Vagina (tissue), 2 donors: ENCODE measurements around the gene TRIM7. TPM values are rescaled to one million over a fixed set of nuclear protein-coding genes. Genes with fewer than 3 reads are reported as not detected.
"Not testable (repeated sequence)": the region's sequence is repeated elsewhere in the genome, so short reads cannot be mapped to it uniquely, and the experiment has no call there.

ENCODE experiments used
- DNase-seq, 2 donors: peaks; one replicate each; pipeline ENCODE4 v3.0.0-alpha.2; 2017; ENCODE audit errors: extremely low spot score in 2 of 2
- H3K27ac ChIP-seq: fragments of 200-600 bp; sonication (generic); one replicate; pipeline ENCODE4 v1.5.1; 2019
- H3K27me3 ChIP-seq: fragments of 200-600 bp; sonication (generic); one replicate; pipeline ENCODE4 v1.5.1; 2019
- H3K36me3 ChIP-seq, 2 donors: fragments of 200-600 bp; sonication (generic); one replicate each; pipeline ENCODE4 v1.5.1; 2017 to 2019
- H3K4me1 ChIP-seq: fragments of 200-600 bp; sonication (generic); one replicate; pipeline ENCODE4 v1.5.1; 2019
- H3K4me3 ChIP-seq, 2 donors: fragments of 200-600 bp; sonication (generic); 1 replicate in 1 of 2; 2 replicates in 1 of 2; pipeline ENCODE4 v1.5.1; 2016 to 2019
- H3K9me3 ChIP-seq: fragments of 200-600 bp; sonication (generic); one replicate; pipeline ENCODE4 v1.5.1; 2019
- CTCF ChIP-seq, 3 experiments: fragments of 450-650 bp in 2 of 3; fragments of 200-600 bp in 1 of 3; sonication (generic) in 1 of 3; IDR thresholded peaks; one replicate each; pipeline ENCODE4 v1.5.1; 2017 to 2019; ENCODE audit warnings: antibody characterized with exemption in 3 of 3, mild to moderate bottlenecking in 2 of 3, moderate library complexity in 2 of 3
- POLR2A ChIP-seq, 2 donors: fragments of 450-650 bp; IDR thresholded peaks; one replicate each; pipeline ENCODE4 v1.6.1; 2017; ENCODE audit warnings: antibody characterized with exemption in 2 of 2, mild to moderate bottlenecking in 2 of 2, moderate library complexity in 2 of 2
- POLR2AphosphoS5 ChIP-seq, 2 donors: sonication (generic); formaldehyde crosslinking; IDR thresholded peaks; one replicate each; pipeline ENCODE4 v1.9.0; 2017; ENCODE audit warnings: antibody characterized with exemption in 2 of 2, mild to moderate bottlenecking in 2 of 2, low read depth in 1 of 2; ENCODE audit not compliant: insufficient read depth in 1 of 2
- intact Hi-C: fragments of 100-400 bp; cut with DNase I; formaldehyde crosslinking; loops from one replicate; pipeline ENCODE4 v1.15.1; 2023
- total RNA-seq: library from RNA; depleted of rRNA; stranded (reverse); fragments of >200 nt; gene quantifications from one replicate; pipeline ENCODE4 v1.2.3, GENCODE V29; 2016

The TRIM7 gene
- total RNA-seq, 1 donor from 2014 or later: 21.6 TPM

- peaks cover 22% of the 10 kb centered on the region for H3K4me1 ChIP-seq
- peak overlapping the region; percentile 46 to 65 for H3K4me3 ChIP-seq
- H3K27me3 ChIP-seq: no peaks in the 10 kb centered on the region
- intact Hi-C loops: no loop called here
- no peaks in the 10 kb centered on the region for H3K9me3 ChIP-seq
- TF ChIP-seq POLR2A (IDR thresholded peaks at IDR 0.05): no peak
- TF ChIP-seq POLR2AphosphoS5 (IDR thresholded peaks at IDR 0.05; ENCODE audit: insufficient read depth in 1 of 2, low read depth in 1 of 2): peak in 1 of 2 donors; percentile 49
- no peak for DNase-seq
- peak overlapping the region; percentile 62 for H3K27ac ChIP-seq
- no peaks in the 10 kb centered on the region for H3K36me3 ChIP-seq
Measured at GRCh38 chr5:181217111-181217802, 12.3 kb upstream of the TRIM7 start.

- TF ChIP-seq POLR2AphosphoS5 (IDR thresholded peaks at IDR 0.05; ENCODE audit: insufficient read depth in 1 of 2, low read depth in 1 of 2) (no peak), CTCF (IDR thresholded peaks at IDR 0.05) (no peak), POLR2A (IDR thresholded peaks at IDR 0.05) (no peak)
- intact Hi-C loops: no loop called here
- H3K27me3 ChIP-seq: no peaks in the 10 kb centered on the region
- H3K36me3 ChIP-seq: no peaks in the 10 kb centered on the region
- H3K4me3 ChIP-seq: peak overlapping the region; percentile 46 to 65
- H3K9me3 ChIP-seq: no peaks in the 10 kb centered on the region
- H3K27ac ChIP-seq: no peak overlapping the region
- H3K4me1 ChIP-seq: peaks cover 22% of the 10 kb centered on the region
- DNase-seq: no peak
Measured at GRCh38 chr5:181215997-181216989, 11.3 kb upstream of the TRIM7 start.

GRCh38 chr5:181214249-181214648, 9.3 kb upstream of the TRIM7 start:
- H3K27me3 ChIP-seq, H3K4me3 ChIP-seq, H3K27ac ChIP-seq, H3K9me3 ChIP-seq, intact Hi-C loops, DNase-seq, H3K36me3 ChIP-seq: not testable (repeated sequence)
- H3K4me1 ChIP-seq: peaks cover 22% of the 10 kb centered on the region

GRCh38 chr5:181212934-181213333, 7.9 kb upstream of the TRIM7 start:
- Histone ChIP-seq H3K9me3 (no peaks in the 10 kb centered on the region), H3K4me3 (no peak overlapping the region), H3K36me3 (no peaks in the 10 kb centered on the region), H3K4me1 (peaks cover 21% of the 10 kb centered on the region), H3K27ac (no peak overlapping the region), H3K27me3 (no peaks in the 10 kb centered on the region)
- TF ChIP-seq POLR2A (IDR thresholded peaks at IDR 0.05): no peak
- TF ChIP-seq POLR2AphosphoS5 (IDR thresholded peaks at IDR 0.05; ENCODE audit: insufficient read depth in 1 of 2, low read depth in 1 of 2): no peak
- no peak for TF ChIP-seq CTCF (IDR thresholded peaks at IDR 0.05)
- intact Hi-C loops: no loop called here
- DNase-seq: no peak

GRCh38 chr5:181212080-181212479, 7.1 kb upstream of the TRIM7 start:
- H3K9me3 ChIP-seq: no peaks in the 10 kb centered on the region

GRCh38 chr5:181211208-181211607, 6.2 kb upstream of the TRIM7 start:
- no peak for TF ChIP-seq CTCF (IDR thresholded peaks at IDR 0.05)
- intact Hi-C loops: no loop called here
- DNase-seq: no peak

More at GRCh38 chr5:181212080-181212479, 7.1 kb upstream of the TRIM7 start:
- TF ChIP-seq POLR2AphosphoS5 (IDR thresholded peaks at IDR 0.05; ENCODE audit: insufficient read depth in 1 of 2, low read depth in 1 of 2): no peak
- no peak for TF ChIP-seq POLR2A (IDR thresholded peaks at IDR 0.05)
- no peaks in the 10 kb centered on the region for H3K36me3 ChIP-seq
- intact Hi-C loops: no loop called here
- no peaks in the 10 kb centered on the region for H3K27me3 ChIP-seq
- peaks cover 12% of the 10 kb centered on the region for H3K4me1 ChIP-seq
- no peak overlapping the region for H3K4me3 ChIP-seq
- H3K27ac ChIP-seq: no peak overlapping the region
- DNase-seq: no peak

GRCh38 chr5:181210698-181211097, 5.7 kb upstream of the TRIM7 start:
- H3K36me3 ChIP-seq, H3K27ac ChIP-seq, H3K9me3 ChIP-seq, intact Hi-C loops, DNase-seq, H3K4me3 ChIP-seq, H3K27me3 ChIP-seq, H3K4me1 ChIP-seq: not testable (repeated sequence)

More at GRCh38 chr5:181211208-181211607, 6.2 kb upstream of the TRIM7 start:
- H3K36me3 ChIP-seq: no peaks in the 10 kb centered on the region
- H3K27ac ChIP-seq: no peak overlapping the region
- H3K4me1 ChIP-seq: peaks cover 7% of the 10 kb centered on the region
- H3K27me3 ChIP-seq: no peaks in the 10 kb centered on the region
- H3K4me3 ChIP-seq: no peak overlapping the region
- H3K9me3 ChIP-seq: no peaks in the 10 kb centered on the region

- H3K9me3 ChIP-seq, DNase-seq, H3K4me3 ChIP-seq, H3K27ac ChIP-seq, H3K36me3 ChIP-seq, intact Hi-C loops, H3K27me3 ChIP-seq: not testable (repeated sequence)
- peaks cover 14% of the 10 kb centered on the region for H3K4me1 ChIP-seq
Measured at GRCh38 chr5:181210148-181210547, 5.2 kb upstream of the TRIM7 start.

- intact Hi-C loops, H3K9me3 ChIP-seq, H3K36me3 ChIP-seq, DNase-seq, H3K27ac ChIP-seq, H3K27me3 ChIP-seq, H3K4me3 ChIP-seq: not testable (repeated sequence)
- peaks cover 20% of the 10 kb centered on the region for H3K4me1 ChIP-seq
Measured at GRCh38 chr5:181209006-181209405, 4.0 kb upstream of the TRIM7 start.
